ENCODE data around the gene TMEM87A.
"Not testable (repeated sequence)": the region's sequence is repeated elsewhere in the genome, so short reads cannot be mapped to it uniquely, and the experiment has no call there.

Gene TMEM87A, protein sequence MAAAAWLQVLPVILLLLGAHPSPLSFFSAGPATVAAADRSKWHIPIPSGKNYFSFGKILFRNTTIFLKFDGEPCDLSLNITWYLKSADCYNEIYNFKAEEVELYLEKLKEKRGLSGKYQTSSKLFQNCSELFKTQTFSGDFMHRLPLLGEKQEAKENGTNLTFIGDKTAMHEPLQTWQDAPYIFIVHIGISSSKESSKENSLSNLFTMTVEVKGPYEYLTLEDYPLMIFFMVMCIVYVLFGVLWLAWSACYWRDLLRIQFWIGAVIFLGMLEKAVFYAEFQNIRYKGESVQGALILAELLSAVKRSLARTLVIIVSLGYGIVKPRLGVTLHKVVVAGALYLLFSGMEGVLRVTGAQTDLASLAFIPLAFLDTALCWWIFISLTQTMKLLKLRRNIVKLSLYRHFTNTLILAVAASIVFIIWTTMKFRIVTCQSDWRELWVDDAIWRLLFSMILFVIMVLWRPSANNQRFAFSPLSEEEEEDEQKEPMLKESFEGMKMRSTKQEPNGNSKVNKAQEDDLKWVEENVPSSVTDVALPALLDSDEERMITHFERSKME

DNA sequence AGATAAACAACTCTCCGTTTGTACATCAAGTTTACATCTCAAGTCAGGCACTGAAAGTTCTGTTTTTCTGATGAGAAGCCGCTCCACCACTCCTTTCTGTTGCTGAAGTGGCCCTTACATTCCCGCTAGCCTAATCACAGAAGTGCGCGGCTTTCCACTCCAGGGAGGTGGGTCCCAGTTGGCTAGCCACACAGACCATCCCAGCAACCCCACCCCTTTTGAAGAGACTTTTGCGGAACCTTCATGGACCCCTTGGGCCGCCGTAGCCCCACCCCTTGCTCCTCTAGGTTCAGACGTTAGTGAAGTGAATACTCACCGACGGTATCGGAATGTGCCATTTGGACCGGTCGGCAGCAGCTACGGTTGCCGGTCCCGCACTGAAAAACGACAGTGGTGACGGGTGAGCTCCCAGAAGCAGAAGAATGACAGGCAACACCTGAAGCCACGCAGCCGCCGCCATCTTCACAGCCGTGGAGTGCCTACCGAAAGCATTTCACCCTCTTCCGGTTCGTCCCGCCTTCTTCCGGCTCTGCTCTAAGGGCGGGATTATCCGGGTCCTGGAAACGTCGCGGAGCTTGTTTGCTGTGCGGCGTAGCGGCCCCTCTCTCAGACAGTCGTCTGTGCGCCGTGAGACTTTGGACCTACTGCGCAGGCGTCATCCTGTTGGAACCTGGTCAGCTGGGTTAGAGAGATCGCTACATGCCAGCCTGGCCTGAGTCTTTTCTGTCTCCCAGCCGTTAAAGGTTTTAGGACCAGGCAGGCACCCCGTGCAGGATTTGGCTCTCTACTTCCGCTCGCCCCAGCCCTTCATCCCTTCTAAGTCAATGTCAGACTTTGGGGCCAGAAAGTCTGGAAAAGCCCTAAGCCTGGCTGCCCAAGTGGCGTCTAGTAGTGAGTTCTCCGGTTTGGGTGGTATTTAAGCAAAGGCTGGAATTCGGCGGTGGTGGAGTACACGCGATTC lies at the start of gene TMEM87A, which contains the start of gene GANC:
TMEM87A (minus strand) TSS at position 495 of the 961 bp plus-strand sequence; CDS start at position 460, 35 bp downstream.
GANC (plus strand) TSS at position 263 of the 961 bp plus-strand sequence. CDS start 1,281 bp downstream, outside the sequence.
- intact Hi-C loops (cut with DNase I), result no loop called here
- DNase-seq, result peak; percentile 93 to 100 (median 99)

DNA sequence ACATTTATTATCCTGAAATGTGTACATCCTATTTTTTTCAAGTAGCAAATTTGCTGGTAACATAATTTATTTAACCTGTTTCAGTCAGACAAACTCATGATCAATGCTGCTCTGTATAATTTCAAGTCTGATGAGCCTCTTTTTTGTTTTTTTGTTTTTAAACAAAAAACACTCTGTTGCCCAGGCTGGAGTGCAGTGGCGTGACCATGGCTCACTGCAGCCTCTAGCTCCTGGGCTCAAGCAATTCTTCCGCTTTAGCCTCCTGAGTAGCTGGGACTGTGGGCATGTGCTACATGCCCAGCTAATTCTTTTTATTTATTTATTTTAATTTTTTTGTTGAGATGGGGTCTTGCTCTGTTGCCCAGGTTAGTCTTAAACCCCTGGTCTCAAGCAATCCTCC lies 46.0 kb upstream of the TMEM87A start:
- intact Hi-C loops (cut with DNase I), result no loop called here

DNA sequence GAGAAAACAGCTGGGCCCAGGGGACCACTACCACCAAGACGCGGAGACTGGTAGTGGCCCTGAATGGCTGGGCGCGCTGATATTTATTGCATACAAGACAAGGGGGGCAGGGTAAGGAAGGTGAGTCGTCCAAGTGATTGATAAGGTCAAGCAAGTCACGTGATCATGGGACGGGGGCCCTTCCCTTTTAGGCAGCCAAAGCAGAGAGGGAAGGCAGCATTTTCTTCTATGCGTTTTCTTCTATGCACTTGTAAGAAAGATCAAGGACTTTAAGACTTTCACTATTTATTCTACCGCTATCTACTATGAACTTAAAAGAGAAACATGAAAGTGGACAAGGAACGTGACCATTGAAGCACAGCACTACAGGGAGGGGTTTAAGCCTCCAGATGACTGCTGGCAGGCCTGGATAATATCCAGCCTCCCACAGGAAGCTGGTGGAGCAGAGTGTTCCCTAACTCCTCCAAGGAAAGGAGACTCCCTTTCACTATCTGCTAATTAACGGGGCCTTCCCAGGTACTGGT lies 43.1 kb upstream of the TMEM87A start:
- intact Hi-C loops (cut with DNase I); DNase-seq: not testable (repeated sequence)

More for the DNA sequence above, 46.0 kb upstream of the TMEM87A start:
- DNase-seq, result no peak

DNA sequence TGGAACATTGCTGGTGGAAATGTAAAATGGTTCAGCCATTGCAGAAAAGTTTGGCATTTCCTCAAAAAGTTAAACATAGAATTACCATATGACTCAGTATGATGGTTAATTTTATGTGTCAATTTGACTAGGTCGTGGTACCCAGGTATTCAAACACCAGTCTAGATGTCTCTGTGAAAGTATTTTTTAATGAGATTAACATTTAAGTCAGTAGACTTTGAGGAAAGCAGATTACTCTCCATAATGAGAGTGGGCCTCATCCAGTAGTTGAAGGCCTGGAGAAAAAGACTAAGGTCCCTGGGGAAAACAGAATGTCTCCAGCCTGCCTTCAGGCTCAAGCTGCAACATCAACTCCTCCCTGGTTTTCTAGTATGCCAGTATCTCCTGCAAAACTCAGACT lies 42.3 kb upstream of the TMEM87A start:
- intact Hi-C loops (cut with DNase I), result no loop called here
- no peak for DNase-seq

DNA sequence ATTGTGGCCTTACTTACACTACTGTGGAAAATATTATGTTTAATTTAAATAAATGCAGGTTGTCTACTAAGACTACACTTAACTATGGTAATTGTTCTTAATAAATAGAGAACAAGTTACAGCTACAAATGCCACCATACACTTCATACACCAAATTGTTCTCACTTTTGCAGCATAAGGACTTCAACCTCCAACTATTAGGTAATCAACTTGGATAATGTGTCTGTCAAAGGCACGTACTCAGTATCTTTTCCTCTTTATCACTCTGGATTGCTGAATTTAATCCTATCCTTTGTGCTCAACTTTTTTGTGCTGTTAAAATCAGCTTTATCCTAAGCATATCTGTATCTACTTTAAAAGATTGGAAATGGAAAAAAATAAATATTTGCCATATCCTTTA lies 41.6 kb upstream of the TMEM87A start:
- intact Hi-C loops (cut with DNase I), result no loop called here
- no peak for DNase-seq

DNA sequence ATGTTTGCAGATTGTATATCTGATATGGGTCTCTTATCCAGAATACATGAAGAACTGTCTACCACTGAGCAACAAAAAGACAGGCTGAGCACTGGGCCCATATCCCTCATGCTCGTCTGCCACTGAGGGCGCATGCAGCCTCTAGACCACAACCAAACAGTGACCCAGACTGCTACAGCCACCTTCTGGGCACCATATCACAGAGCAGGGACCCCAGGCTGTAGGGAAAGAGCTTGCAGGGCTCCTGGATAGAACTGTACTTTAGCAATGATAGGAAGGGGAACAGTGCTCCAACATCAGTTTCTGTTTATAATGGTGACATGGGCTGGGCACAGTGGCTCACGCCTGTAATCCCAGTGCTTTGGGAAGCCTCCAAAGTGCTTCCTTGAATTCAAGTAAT lies 40.2 kb upstream of the TMEM87A start:
- intact Hi-C loops (cut with DNase I), result no loop called here
- DNase-seq, result peak in 3 of 42 donors; percentile 1 to 43 (median 2)

DNA sequence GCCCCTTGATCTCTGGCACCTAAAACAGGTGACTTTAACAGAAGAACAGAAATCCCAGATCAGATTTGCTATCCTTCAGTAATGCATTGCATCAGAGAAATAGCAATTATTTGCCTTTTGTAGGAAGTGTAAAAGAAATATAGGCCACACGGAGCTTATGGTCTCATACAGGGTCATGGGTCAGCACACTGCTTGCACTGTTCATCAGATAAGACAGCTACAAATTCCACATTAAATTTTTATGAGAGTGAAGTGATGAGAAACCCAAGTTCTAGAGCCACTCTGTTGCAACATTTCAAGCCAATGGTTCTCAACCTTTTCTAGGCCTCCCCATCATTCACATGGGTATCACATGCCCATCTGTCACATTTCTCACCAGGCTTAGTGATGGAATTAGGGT lies 33.4 kb upstream of the TMEM87A start:
- intact Hi-C loops (cut with DNase I), result no loop called here
- no peak for DNase-seq

DNA sequence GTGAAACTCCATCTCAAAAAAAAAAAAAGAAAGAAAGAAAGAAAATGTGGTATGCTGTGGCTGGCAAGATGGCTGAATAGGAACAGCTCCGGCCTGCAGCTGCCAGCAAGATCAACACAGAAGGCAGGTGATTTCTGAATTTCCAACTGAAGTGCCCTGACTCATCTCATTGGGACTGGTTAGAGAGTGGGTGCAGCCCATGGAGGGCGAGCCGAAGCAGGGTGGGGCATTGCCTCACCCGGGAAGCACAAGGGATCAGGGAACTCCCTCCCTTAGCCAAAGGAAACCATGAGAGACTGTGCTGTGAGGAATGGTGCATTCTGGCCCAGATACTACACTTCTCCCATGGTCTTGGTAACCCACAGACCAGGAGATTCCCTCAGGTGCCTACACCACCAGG lies 27.8 kb upstream of the TMEM87A start:
- DNase-seq; intact Hi-C loops (cut with DNase I): not testable (repeated sequence)

DNA sequence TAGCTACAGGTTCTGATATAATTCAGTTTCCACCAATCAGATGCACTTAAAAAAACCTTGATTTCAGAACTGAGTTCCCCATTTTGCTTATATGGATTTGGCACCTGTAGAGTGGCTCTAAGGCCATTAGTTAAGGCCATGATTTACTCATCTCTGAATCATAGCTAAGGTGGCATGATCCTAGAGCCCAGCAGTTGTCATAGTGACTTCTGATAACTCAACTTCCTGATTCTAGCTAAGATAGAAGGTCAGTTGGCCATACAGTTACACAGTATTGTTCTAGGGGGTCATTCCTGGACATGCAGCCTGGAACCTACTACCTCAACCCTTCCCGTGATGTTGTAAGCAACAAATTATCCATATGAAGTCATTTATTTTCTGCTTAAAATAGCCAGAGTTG lies 15.9 kb upstream of the TMEM87A start:
- no peak for DNase-seq
- intact Hi-C loops (cut with DNase I), result loop anchor here (10.0 kb wide), 1 partner anchor 116 kb away; no protein-coding TSS in a partner anchor

DNA sequence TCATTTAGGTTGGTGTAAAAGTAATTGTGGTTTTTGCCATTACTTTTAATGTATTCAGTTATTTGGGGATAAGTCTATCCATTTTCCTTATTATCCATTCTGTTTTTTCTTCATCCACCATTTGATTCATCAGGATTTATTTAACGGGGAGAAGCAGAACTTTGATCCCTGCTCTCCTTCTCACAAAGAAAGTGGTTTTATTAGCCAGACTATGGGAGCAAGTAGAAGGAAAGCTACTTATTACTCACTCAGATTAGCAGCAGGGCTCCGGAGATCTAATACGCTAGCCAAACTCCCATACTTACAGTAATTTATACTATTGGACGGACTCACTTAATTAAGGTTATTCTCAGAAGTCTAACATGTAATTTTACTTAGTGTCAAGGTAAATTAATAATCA lies 14.7 kb upstream of the TMEM87A start:
- intact Hi-C loops (cut with DNase I), result loop anchor here (10.0 kb wide), 1 partner anchor 117 kb away; no protein-coding TSS in a partner anchor
- no peak for DNase-seq

DNA sequence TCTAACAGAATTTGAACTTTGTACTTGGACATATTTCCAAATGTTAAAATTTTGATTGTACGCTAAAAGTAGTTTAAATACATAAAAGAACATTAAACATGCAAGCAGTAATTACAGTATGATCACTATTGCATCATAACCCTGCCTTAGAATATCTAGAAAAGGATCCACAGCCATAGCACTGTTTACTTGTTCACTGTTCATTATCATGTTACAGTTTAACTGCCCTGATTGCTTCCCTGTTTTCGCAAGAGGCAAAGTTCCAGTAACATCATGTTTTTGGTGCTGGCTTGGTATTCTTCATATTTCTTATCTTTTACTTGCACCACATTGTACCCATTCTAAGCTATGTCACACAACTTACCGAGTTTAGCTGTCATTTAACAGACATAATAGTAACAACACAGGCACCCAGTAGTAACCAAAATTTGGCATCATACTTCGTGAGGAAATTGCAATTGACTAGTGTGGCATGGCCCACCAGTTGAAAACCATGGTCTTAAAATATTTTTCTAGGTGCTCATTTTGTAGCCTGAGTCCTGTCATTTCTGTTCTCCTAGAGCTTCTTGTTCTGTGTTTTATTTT lies 13.3 kb upstream of the TMEM87A start:
- no peak for DNase-seq
- intact Hi-C loops (cut with DNase I), result loop anchor here (10.0 kb wide), 1 partner anchor 118 kb away; no protein-coding TSS in a partner anchor

DNA sequence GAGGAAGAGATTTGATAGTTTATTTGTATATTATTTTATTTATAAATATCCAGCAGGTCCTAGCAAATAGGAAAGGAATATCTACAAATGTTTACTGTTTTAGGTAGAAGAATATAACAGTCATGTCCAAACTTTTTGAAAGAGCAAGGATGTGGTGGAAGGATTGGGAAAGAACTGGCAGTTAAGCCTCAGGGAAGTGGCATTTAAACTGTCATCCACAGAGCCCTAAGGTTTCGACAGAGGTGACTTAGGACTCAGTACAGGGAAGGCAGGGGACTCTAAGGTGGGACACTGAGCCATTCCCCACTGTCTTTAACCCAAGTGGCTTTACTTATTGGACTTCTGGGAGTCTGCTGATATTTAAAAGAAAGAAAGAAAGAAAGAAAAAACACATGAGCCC lies 11.8 kb upstream of the TMEM87A start:
- DNase-seq, result no peak
- intact Hi-C loops (cut with DNase I), result loop anchor here (10.0 kb wide), 1 partner anchor 120 kb away; no protein-coding TSS in a partner anchor

DNA sequence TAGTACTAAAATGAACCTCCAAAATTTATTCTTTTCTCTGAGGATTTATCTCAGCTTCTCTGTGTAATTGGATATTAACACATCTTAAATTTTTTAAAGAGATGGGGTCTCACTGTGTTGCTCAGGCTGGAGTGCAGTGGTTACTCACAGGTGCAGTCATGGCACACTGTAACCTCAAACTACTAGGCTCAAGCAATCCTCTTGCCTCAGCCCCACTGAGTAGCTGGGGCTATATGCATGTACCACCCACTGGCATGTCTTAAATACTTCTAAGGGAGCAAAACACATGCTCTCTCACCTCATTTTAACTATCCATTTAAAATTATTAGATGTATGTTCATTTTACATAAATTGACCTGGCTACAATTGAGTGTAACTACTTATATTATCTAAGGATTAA lies 11.3 kb upstream of the TMEM87A start:
- intact Hi-C loops (cut with DNase I), result loop anchor here (10.0 kb wide), 1 partner anchor 120 kb away; no protein-coding TSS in a partner anchor
- DNase-seq, result no peak

DNA sequence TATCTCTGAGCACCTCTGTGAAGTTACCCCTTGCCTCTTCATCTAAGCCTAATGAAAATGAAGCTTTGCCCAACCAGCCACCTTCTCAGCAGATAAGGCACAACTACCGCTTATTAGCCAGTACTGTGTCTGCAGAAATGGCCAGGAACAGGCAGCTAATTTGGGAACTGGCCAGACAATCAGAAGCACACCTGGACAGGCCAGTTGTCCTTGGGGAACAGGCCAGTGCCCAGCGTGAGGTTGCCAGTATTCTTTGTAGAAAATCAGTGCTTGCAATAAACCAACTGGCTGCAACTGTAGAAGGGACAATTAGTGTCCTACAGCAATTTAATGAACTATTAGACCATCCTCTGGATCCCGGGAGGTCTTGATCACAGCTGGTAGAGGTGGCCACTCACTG lies 10.4 kb upstream of the TMEM87A start:
- intact Hi-C loops (cut with DNase I), result loop anchor here (10.0 kb wide), 1 partner anchor 121 kb away; no protein-coding TSS in a partner anchor
- no peak for DNase-seq

DNA sequence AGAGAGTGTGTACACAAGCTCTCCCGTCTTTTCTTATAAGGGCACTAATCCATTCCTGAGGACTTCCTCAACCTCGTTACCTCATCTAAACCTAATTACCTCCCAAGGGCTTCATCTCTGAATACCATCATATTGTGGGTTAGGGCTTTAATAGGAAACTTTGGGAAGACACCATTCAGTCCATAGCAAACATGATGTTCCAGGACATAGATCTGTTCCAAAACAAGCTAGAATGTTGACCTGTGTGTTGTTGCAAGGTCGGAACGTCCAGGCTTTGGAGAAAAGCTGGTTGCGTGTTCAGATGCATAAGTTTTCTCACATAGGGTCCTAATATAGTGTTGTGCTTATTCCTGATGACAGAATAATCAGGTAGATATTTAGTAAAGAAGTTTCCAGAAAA lies 9.7 kb upstream of the TMEM87A start:
- DNase-seq, result no peak
- intact Hi-C loops (cut with DNase I), result loop anchor here (10.0 kb wide), 1 partner anchor 122 kb away; no protein-coding TSS in a partner anchor

DNA sequence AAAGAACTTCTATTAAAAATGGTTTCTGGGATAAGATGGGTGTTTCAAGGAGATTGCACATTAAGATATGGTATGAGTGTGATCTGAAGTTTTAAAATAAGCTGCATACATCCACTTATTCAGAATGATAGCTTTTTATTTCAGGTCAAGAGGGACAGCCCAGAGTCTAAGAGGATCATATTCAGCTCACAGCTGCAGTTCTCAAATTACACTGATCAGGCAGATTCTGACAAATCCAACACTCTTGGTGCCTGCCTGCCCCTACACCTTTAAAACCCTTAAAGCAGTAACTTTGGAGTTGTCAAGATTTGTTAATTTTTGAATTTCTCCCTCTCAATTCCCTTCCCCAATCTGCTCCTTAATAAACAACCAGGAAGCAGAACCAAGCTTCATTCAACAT lies 9.1 kb upstream of the TMEM87A start:
- intact Hi-C loops (cut with DNase I), result loop anchor here (10.0 kb wide), 1 partner anchor 122 kb away; no protein-coding TSS in a partner anchor
- no peak for DNase-seq

DNA sequence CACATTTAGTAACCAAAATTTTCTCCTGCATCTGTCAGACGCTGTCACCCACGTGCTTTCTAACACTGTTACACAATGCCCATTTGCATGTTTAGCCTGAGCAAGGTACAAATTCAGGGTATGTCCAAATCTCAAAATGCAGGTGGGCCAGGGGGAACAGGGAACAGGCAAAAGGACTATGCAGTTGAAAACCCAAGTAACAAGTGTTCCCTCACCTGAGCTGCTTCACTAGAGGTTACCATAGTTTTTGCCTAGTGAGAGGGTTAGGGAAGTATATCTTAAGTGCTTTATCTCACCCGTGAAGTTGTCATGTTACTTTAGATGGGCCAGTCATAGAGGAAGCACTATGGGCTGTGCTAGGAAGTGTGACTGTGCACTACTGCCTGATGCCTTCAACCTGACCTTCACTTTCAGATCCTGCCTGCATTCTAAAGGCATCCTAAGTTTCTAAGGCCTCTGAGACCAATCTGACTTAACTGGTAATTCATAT lies 6.0 kb upstream of the TMEM87A start:
- no peak for DNase-seq
- intact Hi-C loops (cut with DNase I), result no loop called here

DNA sequence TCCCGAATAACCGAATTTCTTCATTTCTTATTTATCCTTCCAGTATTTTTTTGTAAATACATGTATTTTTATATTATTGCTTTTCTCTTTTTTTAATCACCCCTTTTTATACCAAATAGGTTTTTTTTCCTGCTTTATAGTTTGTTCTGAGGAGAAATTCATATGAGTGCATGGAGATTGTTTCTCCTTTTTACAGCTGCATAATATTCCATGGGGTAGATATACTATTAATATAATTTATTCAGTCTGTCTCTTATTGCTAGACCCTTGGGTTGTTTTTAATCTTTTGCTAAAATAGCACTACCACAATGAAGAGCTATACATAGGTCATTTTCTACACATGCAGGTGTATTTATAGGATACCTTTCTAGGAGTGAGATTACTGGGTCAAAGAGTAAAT lies 3.5 kb upstream of the TMEM87A start:
- intact Hi-C loops (cut with DNase I), result no loop called here
- DNase-seq, result no peak

Measured in head of caudate nucleus (tissue), 42 donors.